ENCODE results near the gene IL6R. TPM values are rescaled to one million over a fixed set of nuclear protein-coding genes. Genes with fewer than 3 reads are reported as not detected.
A peak's percentile ranks its signal among the peaks of the same experiment; 100 is the strongest.
"Not testable (repeated sequence)": the region's sequence is repeated elsewhere in the genome, so short reads cannot be mapped to it uniquely, and the experiment has no call there.

The IL6R gene
- total RNA-seq, 2 donors from 2014 or later, result 38.2 to 41.2 TPM

DNA sequence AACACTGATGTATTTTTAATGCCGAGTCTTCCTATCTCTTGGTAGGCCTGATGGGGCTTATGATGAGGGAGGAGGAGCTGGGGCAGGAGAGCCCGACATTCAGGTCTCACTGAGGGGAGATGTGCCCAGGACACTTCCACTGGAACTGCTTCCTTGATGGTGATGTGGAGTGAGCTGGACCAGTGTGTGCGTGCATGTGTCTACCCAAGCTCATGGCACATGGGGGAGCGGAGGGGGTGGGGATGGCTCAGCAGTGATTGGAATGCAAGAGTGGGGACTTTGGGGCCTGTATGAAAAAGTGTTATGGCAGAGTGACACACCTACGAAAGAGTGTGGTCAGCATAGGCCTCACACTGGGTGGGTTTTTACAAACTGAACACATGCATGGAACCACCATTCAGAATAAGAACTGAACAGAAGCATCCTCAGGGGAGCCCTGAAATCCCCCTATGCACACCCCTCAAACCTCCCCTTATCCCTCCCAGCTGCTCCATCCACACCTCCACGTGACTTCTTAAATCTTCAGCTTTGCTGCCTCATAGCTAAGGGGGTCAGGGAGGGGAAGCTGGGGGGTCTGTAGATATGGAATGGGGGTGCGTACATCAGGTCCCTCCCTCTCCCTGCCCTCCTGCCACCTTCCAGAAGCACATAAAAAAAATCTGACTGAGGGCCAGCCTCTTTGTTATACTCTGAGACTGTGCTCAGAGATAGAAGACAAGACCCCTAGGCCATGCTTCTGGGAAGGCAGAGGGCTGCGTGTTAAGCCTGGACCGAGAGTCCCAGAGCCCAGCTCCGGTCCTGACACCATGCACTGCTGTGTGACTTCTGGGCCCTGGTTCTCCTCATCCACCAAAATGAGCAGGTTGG lies 11.6 kb downstream of the IL6R start:
- H3K4me1 Mint-ChIP-seq, result peaks cover 55% of the 10 kb centered on the region

DNA sequence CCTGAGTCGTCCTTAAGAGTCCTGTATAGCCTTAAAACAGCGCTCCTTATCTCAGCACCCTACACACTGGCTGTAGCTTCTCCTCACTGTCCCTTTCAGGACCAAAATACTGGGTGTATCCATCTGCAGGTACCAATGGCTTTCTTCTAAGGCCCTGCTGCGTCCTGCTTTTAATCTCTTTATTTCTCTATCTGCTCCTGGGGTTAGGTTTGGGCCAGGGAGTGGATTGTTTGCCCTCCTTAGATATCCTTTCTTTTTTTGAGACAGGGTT lies 12.1 kb downstream of the IL6R start:
- no peak for ATAC-seq (replicated peaks)

More for the DNA sequence above, 11.6 kb downstream of the IL6R start:
- ATAC-seq (replicated peaks), result no peak
- peaks cover 48% of the 10 kb centered on the region for H3K36me3 Mint-ChIP-seq (ENCODE audit: low read depth)
- H3K9me3 Mint-ChIP-seq, result no peaks in the 10 kb centered on the region
- H3K4me3 Mint-ChIP-seq, result peak overlapping the region; percentile 83
- no peak overlapping the region for H3K27ac Mint-ChIP-seq
- H3K27me3 Mint-ChIP-seq, result no peaks in the 10 kb centered on the region

DNA sequence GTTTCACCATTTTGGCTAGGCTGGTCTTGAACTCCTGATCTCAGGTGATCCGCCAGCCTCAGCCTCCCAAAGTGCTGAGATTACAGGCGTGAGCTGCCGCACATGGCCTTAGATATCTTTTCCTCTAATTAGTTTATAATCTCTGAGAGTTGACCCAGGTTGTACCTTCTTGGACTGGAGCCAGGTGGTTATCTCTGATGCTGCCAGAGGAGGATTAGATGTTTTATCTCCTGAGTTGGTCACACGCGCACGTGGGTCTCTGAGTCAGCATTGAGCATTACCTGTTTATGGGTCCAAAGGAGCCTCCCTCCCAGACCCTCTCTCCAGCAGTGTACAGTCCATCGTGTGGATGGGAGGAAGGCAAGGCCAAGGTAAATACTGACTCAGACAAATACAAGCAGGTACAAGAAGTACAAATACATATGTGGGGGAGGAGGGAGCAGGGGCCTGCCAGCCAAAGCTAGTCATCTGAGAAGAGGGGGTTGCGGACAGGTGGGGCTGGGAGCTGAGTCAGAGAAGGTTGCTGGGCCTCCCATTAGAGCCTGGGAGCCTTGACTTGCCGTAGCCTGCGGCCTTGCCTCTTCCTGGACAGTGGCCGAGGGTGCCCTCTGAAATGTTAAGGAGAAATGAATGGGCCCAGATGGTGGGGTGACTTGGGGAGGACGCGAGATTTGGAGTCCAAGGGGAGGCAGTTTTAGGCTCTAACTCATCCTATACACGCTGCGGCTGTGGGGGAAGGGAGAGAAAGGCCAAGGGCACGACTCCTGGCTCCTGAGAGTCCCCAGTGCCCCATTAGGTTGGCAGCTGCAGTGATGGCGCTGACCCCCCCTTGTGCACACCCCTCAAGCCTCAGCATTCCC lies 13.1 kb downstream of the IL6R start:
- H3K27ac Mint-ChIP-seq, result peak overlapping the region; percentile 88
- peak; percentile 62 for ATAC-seq (replicated peaks)
- H3K4me1 Mint-ChIP-seq, result peaks cover 66% of the 10 kb centered on the region
- no peaks in the 10 kb centered on the region for H3K9me3 Mint-ChIP-seq
- H3K27me3 Mint-ChIP-seq, result no peaks in the 10 kb centered on the region
- peaks cover 44% of the 10 kb centered on the region for H3K36me3 Mint-ChIP-seq (ENCODE audit: low read depth)
- H3K4me3 Mint-ChIP-seq, result peak overlapping the region; percentile 83

More for the DNA sequence above, 12.1 kb downstream of the IL6R start:
- H3K36me3 Mint-ChIP-seq (ENCODE audit: low read depth), result peaks cover 47% of the 10 kb centered on the region
- no peaks in the 10 kb centered on the region for H3K9me3 Mint-ChIP-seq
- no peaks in the 10 kb centered on the region for H3K27me3 Mint-ChIP-seq
- H3K4me1 Mint-ChIP-seq, result peaks cover 58% of the 10 kb centered on the region
- H3K27ac Mint-ChIP-seq, result peak overlapping the region; percentile 50
- peak overlapping the region; percentile 83 for H3K4me3 Mint-ChIP-seq

DNA sequence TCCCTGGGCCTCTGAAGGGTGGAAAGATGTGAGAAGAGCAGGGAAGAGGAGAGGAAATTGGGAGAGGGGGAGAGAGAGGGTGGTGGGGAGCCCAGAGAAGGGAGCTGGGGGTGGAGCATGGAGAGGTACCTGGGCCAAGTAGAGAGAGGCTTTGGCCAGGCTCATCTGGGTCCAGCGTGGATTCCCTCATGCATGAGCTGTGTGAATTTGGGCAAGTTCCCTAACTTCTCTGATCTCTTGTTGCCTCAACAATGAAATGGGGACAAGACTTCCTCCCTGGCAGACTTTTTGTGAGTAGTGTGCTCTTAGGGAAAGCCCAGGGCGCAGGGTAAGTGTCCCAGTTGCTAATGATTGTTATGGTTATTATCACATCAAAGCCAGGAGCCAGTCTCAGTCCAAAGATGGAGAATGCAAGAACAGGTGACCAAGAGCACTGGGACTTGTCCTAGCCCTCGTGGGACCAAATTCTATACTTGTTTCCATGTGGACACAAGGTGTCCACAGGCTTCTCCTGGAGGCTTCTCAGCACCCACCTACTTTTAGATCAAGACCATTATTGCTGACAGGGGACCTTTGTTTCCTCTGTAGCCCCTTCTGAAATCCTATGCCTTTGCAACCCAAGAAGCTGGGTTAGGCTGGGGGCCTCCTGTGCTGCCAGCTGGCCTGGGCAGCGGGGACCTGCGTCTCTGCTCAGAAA lies 13.9 kb downstream of the IL6R start:
- H3K9me3 Mint-ChIP-seq, result no peaks in the 10 kb centered on the region
- ATAC-seq (replicated peaks), result peak; percentile 7
- H3K27me3 Mint-ChIP-seq, result no peaks in the 10 kb centered on the region
- peaks cover 36% of the 10 kb centered on the region for H3K36me3 Mint-ChIP-seq (ENCODE audit: low read depth)
- peak overlapping the region; percentile 88 for H3K27ac Mint-ChIP-seq
- peaks cover 68% of the 10 kb centered on the region for H3K4me1 Mint-ChIP-seq
- peak overlapping the region; percentile 83 for H3K4me3 Mint-ChIP-seq

DNA sequence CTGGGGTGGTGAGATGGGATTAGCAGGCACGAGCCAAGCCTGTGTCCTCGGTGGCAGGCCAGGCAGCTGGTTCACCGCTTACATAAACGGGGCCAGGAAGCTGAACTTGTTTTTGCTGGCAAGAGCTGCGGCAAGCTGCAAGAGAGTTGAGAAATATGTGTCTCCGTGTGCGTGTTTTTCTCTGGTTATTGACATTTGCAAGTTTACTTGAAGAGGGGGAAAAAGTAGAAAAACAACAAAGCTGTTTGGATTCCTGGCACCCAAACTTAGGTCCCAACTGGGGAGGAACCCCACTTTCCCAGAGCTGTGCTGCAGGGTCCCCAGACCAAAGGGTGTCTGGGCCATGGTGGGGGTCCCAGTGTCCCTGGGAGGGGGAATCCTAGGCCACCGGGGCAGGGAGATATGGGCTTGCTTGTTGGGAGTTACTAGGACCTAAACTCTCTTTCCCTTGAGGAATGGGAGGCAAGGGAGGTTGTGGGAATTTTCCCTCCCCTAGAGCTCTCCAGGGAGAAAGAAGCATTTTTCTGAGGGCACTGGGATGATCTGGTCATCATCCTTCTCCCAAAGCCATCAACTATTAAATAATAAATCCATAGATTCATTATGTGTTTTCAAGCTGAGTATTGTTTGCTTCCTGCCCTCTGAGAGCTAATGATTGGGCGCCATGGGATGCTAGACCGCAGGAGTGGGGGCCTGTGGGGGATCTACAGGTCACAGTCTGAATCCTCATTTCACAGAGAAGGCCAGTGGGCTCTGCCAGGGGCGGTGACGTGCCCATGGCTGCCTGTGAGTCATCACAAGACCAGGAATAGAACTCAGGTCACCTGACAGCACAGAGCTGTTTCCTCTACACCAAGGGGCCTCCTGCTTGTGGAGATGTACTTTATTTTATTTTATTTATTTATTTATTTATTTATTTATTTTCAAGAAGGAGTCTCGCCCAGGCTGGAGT lies 14.8 kb downstream of the IL6R start:
- Mint-ChIP-seq H3K36me3 (ENCODE audit: low read depth) (peaks cover 36% of the 10 kb centered on the region), H3K27ac (peak overlapping the region; percentile 88), H3K4me1 (peaks cover 69% of the 10 kb centered on the region), H3K27me3 (no peaks in the 10 kb centered on the region), H3K9me3 (no peaks in the 10 kb centered on the region), H3K4me3 (peak overlapping the region; percentile 83)
- peak; percentile 72 for ATAC-seq (replicated peaks)

DNA sequence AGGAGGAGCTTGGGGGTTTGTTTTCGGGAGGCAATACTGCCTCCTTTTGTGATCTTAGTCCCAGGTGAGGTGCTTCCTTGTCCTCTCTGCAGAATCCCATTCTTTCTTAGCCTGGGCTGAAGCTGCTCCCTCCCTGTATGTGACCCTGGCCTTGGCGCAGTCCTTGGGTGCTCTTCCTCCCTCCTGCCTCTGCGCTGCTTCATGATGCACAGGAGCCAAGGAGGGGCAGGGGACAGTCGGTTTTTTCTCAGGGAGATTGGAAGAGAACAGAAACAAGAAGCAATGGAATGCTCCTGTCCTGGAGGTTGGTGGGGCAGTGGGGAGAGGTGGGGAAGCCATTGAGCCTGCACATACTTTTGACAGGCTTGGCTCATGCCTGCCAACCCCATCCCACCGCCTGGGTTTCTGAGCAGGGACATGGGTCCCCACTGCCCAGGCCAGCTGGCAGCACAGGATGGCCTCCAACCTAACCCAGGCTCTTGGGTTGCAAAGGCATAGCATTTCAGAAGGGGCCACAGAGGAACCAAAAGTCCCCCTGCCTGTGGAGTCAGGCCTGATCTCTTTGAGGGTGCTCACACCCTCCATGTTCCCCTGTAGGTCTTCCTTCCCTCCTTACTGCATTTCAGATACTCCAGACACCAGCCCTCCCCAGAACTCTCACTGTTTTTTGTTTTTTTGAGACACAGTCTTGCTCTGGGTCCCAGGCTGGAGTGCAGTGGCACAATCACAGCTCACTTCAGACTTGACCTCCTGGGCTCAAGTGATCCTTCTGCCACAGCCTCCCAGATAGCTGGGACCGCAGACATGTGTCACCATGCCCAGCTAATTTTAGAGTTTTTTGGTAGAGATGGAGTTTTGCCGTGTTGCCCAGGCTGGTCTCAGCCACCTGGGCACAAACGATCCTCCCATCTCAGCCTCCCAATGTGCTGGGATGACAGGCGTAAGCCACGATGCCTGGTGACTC lies 16.1 kb downstream of the IL6R start:
- Mint-ChIP-seq H3K4me3 (peak overlapping the region; percentile 83), H3K36me3 (ENCODE audit: low read depth) (peaks cover 41% of the 10 kb centered on the region), H3K27ac (peak overlapping the region; percentile 69), H3K27me3 (no peaks in the 10 kb centered on the region), H3K9me3 (no peaks in the 10 kb centered on the region), H3K4me1 (peaks cover 72% of the 10 kb centered on the region)
- ATAC-seq (replicated peaks), result no peak

DNA sequence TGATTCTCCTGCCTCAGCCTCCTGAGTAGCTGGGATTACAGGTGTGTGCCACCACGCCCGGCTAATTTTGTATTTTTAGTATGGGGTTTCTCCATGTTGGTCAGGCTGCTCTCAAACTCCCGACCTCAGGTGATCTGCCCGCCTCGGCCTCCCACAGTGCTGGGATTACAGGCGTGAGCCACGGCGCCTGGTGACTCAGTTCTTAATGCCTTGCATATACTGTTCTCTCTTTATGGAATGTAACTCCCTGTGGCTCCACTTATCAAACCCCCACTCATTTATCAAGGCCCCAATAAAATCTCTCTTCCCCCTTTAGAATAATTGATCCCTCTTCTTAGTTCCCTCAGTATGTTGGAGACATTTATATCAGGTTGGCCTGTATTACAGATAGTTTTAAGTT lies 16.9 kb downstream of the IL6R start:
- H3K27ac Mint-ChIP-seq, result peak overlapping the region; percentile 40
- peaks cover 68% of the 10 kb centered on the region for H3K4me1 Mint-ChIP-seq
- not testable (repeated sequence) for H3K27me3 Mint-ChIP-seq; H3K9me3 Mint-ChIP-seq; ATAC-seq (replicated peaks)
- peak overlapping the region; percentile 83 for H3K4me3 Mint-ChIP-seq
- peaks cover 42% of the 10 kb centered on the region for H3K36me3 Mint-ChIP-seq (ENCODE audit: low read depth)

DNA sequence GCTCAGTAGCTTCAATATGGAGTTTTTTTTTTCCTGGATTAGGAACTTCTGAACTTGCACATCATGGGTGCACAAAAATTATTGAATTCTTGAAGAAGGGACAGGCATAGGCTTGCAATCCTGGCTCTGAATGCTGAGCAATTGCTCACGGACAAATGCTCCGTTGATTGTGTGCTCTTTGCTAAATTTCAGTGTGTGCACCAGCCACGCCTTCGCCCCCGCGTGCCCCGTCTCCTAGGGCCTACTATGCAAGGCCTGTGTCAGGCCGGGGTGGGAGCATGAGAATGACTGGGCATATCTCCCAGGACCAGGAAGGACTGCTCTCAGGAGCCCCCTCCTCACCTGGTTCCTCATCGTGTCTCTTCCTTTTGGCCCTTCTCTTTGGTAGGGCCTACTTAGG lies 17.4 kb downstream of the IL6R start:
- H3K27ac Mint-ChIP-seq, result peak overlapping the region; percentile 40
- no peaks in the 10 kb centered on the region for H3K27me3 Mint-ChIP-seq
- no peak for ATAC-seq (replicated peaks)
- no peaks in the 10 kb centered on the region for H3K9me3 Mint-ChIP-seq
- H3K4me3 Mint-ChIP-seq, result peak overlapping the region; percentile 83
- H3K4me1 Mint-ChIP-seq, result peaks cover 68% of the 10 kb centered on the region
- peaks cover 42% of the 10 kb centered on the region for H3K36me3 Mint-ChIP-seq (ENCODE audit: low read depth)

DNA sequence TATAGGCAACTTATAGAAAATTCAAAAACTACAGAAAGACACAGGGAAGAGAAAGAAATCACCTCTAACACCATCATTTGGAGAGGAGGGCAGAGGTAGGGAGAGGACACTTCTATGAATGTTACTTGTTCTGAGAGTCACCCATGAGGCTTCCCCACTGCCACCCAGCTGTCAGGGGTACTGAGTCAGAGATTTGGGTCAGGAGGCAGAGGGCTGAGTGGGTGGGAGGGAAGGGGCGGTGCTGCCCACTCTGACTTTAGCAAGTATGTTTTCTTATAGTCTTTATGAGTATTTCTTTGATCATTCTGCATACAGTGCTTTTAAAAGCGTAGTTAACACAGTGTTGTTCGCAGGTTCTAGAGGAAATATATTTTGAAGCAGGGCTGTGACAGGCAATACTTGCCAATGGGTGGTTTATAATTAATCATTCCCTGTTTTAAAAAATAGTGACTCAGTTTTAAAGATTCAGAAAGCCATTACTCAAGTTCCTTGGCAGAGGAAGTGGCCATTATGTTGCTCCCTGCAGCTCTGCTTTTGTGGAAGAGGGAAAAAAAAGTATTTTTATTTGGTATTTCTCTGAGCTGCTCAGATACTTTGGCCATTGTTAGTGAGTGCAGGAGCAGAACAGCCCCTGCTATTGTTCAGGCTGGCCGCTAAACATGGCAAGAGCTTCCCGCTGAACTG lies 18.3 kb downstream of the IL6R start:
- ATAC-seq (replicated peaks), result peak; percentile 67
- Mint-ChIP-seq H3K27ac (peak overlapping the region; percentile 40), H3K36me3 (ENCODE audit: low read depth) (peaks cover 38% of the 10 kb centered on the region), H3K9me3 (no peaks in the 10 kb centered on the region), H3K27me3 (no peaks in the 10 kb centered on the region), H3K4me3 (peak overlapping the region; percentile 83), H3K4me1 (peaks cover 65% of the 10 kb centered on the region)

DNA sequence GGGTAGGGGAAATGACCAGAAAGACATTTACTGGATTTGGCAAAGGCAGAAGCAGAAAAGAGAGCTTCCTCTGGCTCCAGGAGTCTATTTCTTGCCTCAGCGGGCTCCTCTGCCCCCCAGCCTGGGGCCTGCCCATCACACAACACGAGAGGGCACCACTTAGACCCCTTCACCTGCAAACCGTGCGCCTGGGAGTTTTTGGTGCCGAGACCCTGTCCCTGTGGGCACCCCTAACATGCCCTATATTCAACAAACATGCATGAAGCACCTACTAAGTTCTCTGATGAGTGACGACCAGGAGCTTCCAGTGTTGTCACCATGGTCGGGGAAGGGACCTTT lies 18.8 kb downstream of the IL6R start:
- ATAC-seq (replicated peaks), result no peak
- Mint-ChIP-seq H3K27me3 (no peaks in the 10 kb centered on the region), H3K4me1 (peaks cover 62% of the 10 kb centered on the region), H3K4me3 (peak overlapping the region; percentile 83), H3K27ac (peak overlapping the region; percentile 40), H3K9me3 (no peaks in the 10 kb centered on the region), H3K36me3 (ENCODE audit: low read depth) (peaks cover 40% of the 10 kb centered on the region)

DNA sequence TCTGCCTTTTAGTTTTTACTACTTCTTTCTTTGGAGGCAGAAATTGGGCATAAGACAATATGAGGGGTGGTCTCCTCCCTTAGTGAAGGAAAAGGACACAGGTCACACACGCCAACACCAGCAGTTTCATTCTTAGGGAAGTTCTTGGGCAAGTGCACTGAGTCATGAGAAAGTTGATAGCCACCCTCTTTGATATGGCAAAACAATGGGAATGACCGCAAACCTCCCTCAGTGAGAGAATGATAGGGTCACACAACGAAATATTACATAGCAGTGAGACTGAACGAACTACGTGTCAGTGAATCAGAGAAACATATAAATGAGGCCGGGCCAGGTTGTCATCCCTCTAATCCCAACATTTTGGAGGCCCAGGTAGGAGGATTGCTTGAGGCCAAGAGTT lies 20.0 kb downstream of the IL6R start:
- peaks cover 50% of the 10 kb centered on the region for H3K4me1 Mint-ChIP-seq
- H3K9me3 Mint-ChIP-seq, result no peaks in the 10 kb centered on the region
- peaks cover 45% of the 10 kb centered on the region for H3K36me3 Mint-ChIP-seq (ENCODE audit: low read depth)
- H3K27me3 Mint-ChIP-seq, result no peaks in the 10 kb centered on the region
- no peak overlapping the region for H3K4me3 Mint-ChIP-seq
- no peak overlapping the region for H3K27ac Mint-ChIP-seq
- ATAC-seq (replicated peaks), result no peak
